DOHH2 (cell line): ENCODE measurements around the gene TIAM2.

Experiments used
- H3F3A ChIP-seq: fragments of 200-600 bp; sonication (generic), shearing (Covaris generic); 2 replicates; pipeline ENCODE4 v1.6.0; 2016; ENCODE audit warnings: antibody characterized with exemption, mild to moderate bottlenecking; ENCODE audit not compliant: control insufficient read depth, insufficient read depth
- H3K27ac ChIP-seq: fragments of 200-600 bp; sonication (generic); 2 replicates; pipeline ENCODE4 v1.5.1; 2014; ENCODE audit warnings: low read depth, mild to moderate bottlenecking, low read length, moderate library complexity
- H3K27me3 ChIP-seq: fragments of 200-600 bp; sonication (generic); 2 replicates; pipeline ENCODE4 v1.6.1; 2014; ENCODE audit warnings: mild to moderate bottlenecking, low read length, mixed read lengths; ENCODE audit not compliant: control insufficient read depth
- H3K36me3 ChIP-seq: fragments of 200-600 bp; sonication (generic); 2 replicates; pipeline ENCODE4 v1.6.1; 2014; ENCODE audit warnings: mild to moderate bottlenecking, low read length, moderate library complexity, mixed read lengths; ENCODE audit not compliant: control insufficient read depth
- H3K4me1 ChIP-seq: fragments of 200-600 bp; sonication (generic); 2 replicates; pipeline ENCODE4 v1.6.1; 2014; ENCODE audit warnings: mild to moderate bottlenecking, low read length, mixed read lengths; ENCODE audit not compliant: control insufficient read depth
- H3K4me2 ChIP-seq: fragments of 200-600 bp; sonication (generic); 2 replicates; pipeline ENCODE4 v1.6.0; 2014; ENCODE audit warnings: mild to moderate bottlenecking, low read length, moderate library complexity
- H3K4me3 ChIP-seq: fragments of 200-600 bp; sonication (generic); 2 replicates; pipeline ENCODE4 v1.5.1; 2014; ENCODE audit warnings: mild to moderate bottlenecking, low read length, mixed read lengths
- H3K79me2 ChIP-seq: fragments of 200-600 bp; sonication (generic); 2 replicates; pipeline ENCODE4 v1.6.1; 2014; ENCODE audit warnings: mild to moderate bottlenecking, low read length, mixed read lengths; ENCODE audit not compliant: control insufficient read depth
- H3K9me2 ChIP-seq: fragments of 200-600 bp; sonication (generic); replicated peaks from 2 replicates; pipeline ENCODE4 v1.6.1; 2014; ENCODE audit warnings: mild to moderate bottlenecking, low read length, mixed read lengths; ENCODE audit not compliant: control insufficient read depth
- H3K9me3 ChIP-seq: fragments of 200-600 bp; sonication (generic); 2 replicates; pipeline ENCODE4 v1.6.1; 2014; ENCODE audit warnings: antibody characterized with exemption, low read length, mixed read lengths; ENCODE audit not compliant: control insufficient read depth, insufficient read depth
- H4K20me1 ChIP-seq: fragments of 200-600 bp; sonication (generic); 2 replicates; pipeline ENCODE4 v1.6.0; 2014; ENCODE audit warnings: low read depth, mild to moderate bottlenecking, antibody characterized with exemption, low read length, moderate library complexity; ENCODE audit not compliant: control insufficient read depth, insufficient read depth
- CTCF ChIP-seq: fragments of 200-600 bp; sonication (generic); IDR thresholded peaks from one replicate; pipeline ENCODE4 v1.5.1; 2014; ENCODE audit warnings: antibody characterized with exemption, mild to moderate bottlenecking, low read depth, low read length; ENCODE audit not compliant: poor library complexity, severe bottlenecking
- EZH2phosphoT487 ChIP-seq: fragments of 200-600 bp; sonication (generic); IDR thresholded peaks from 2 replicates; pipeline ENCODE4 v1.6.1; 2017; ENCODE audit warnings: borderline replicate concordance, mild to moderate bottlenecking, antibody characterized with exemption, low read length, moderate library complexity, mixed read lengths

Gene TIAM2

GRCh38 chr6:155141002-155141401, 145.9 kb downstream of the TIAM2 start:
- H3K27ac ChIP-seq, result no peak overlapping the region
- no peaks in the 10 kb centered on the region for H3K79me2 ChIP-seq
- no peak overlapping the region for H3K4me2 ChIP-seq
- no peaks in the 10 kb centered on the region for H3K9me3 ChIP-seq
- H4K20me1 ChIP-seq, result no peaks in the 10 kb centered on the region
- H3K27me3 ChIP-seq, result no peaks in the 10 kb centered on the region
- no peaks in the 10 kb centered on the region for H3K36me3 ChIP-seq
- H3K4me3 ChIP-seq, result no peak overlapping the region
- no peaks in the 10 kb centered on the region for H3K4me1 ChIP-seq
- H3F3A ChIP-seq, result no peaks in the 10 kb centered on the region
- H3K9me2 ChIP-seq, result no peaks in the 10 kb centered on the region
- TF ChIP-seq EZH2phosphoT487 (no peak), CTCF (no peak)

DNA sequence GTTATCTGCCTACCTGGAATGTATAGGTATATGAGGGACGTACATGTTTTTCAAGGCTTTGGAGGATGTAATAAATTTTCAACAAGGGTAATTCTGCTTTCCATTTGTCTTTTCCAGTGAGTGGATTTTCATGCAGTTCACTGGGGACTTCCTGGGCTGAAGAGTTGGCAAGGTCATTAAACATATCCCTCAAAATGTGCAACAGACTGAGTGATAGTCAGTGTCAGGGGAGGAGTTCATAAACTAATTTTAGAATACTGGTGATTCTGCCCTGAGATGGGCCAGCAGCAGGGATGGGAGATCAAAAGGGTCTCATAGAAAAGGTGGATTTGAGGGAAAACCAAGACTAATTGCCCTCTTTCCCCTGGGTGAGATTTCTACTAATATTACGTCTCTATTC, 146.4 kb downstream of the TIAM2 start:
- no peak overlapping the region for H3K4me3 ChIP-seq
- H3K9me3 ChIP-seq, result no peaks in the 10 kb centered on the region
- no peaks in the 10 kb centered on the region for H3K9me2 ChIP-seq
- H3K79me2 ChIP-seq, result no peaks in the 10 kb centered on the region
- H3K27ac ChIP-seq, result no peak overlapping the region
- TF ChIP-seq EZH2phosphoT487 (no peak), CTCF (no peak)
- no peaks in the 10 kb centered on the region for H3F3A ChIP-seq
- H3K4me2 ChIP-seq, result no peak overlapping the region
- H3K27me3 ChIP-seq, result no peaks in the 10 kb centered on the region
- no peaks in the 10 kb centered on the region for H3K36me3 ChIP-seq
- H4K20me1 ChIP-seq, result no peaks in the 10 kb centered on the region
- H3K4me1 ChIP-seq, result no peaks in the 10 kb centered on the region

GRCh38 chr6:155142168-155143028, 147.3 kb downstream of the TIAM2 start:
- Histone ChIP-seq H3K4me1 (no peaks in the 10 kb centered on the region), H3K4me2 (no peak overlapping the region), H3K79me2 (no peaks in the 10 kb centered on the region), H3K9me3 (no peaks in the 10 kb centered on the region), H3K9me2 (no peaks in the 10 kb centered on the region), H3K4me3 (no peak overlapping the region), H3K36me3 (no peaks in the 10 kb centered on the region), H3K27ac (no peak overlapping the region), H4K20me1 (no peaks in the 10 kb centered on the region), H3K27me3 (no peaks in the 10 kb centered on the region), H3F3A (no peaks in the 10 kb centered on the region)
- TF ChIP-seq EZH2phosphoT487, result no peak
- no peak for TF ChIP-seq CTCF
